ENCODE data around the gene ATP1B1. TPM values are rescaled to one million over a fixed set of nuclear protein-coding genes. Genes with fewer than 3 reads are reported as not detected.
A peak's percentile ranks its signal among the peaks of the same experiment; 100 is the strongest.

Gene ATP1B1
- total and polyA plus RNA-seq, 2 experiments from 2014 or later: 51.0 to 73.4 TPM

GRCh38 chr1:169115891-169116585, 9.5 kb downstream of the ATP1B1 start:
- TF ChIP-seq ZNF114 (CRISPR knock-in tag; IDR thresholded peaks at IDR 0.05) (no peak), CREB1 (CRISPR knock-in tag; IDR thresholded peaks at IDR 0.05; ENCODE audit: low read depth) (no peak), CTCF (conservative IDR thresholded peaks at IDR 0.05; ENCODE audit: low read depth in 2 of 2) (no peak), EZH2 (IDR thresholded peaks at IDR 0.05; ENCODE audit: low read depth, unreplicated experiment) (no peak), STAT1 (IDR thresholded peaks at IDR 0.05; ENCODE audit: unreplicated experiment) (no peak), NANOG (IDR thresholded peaks at IDR 0.05; ENCODE audit: borderline replicate concordance) (no peak), JUNB (IDR thresholded peaks at IDR 0.05; ENCODE audit: unreplicated experiment) (no peak)
- DNase-seq (ENCODE audit: low spot score): peak; percentile 37
- Histone ChIP-seq H3K27ac (ENCODE audit: low read depth) (no peak overlapping the region), H3K27me3 (ENCODE audit: insufficient read depth) (no peaks in the 10 kb centered on the region), H3K4me3 (no peak overlapping the region), H3K4me2 (no peak overlapping the region), H3K9me2 (ENCODE audit: insufficient read depth) (no peaks in the 10 kb centered on the region), H3F3A (replicated peaks; ENCODE audit: low read depth) (no peaks in the 10 kb centered on the region), H4K20me1 (replicated peaks; ENCODE audit: insufficient read depth) (peaks cover 6% of the 10 kb centered on the region), H2AFZ (no peak overlapping the region), H3K4me1 (ENCODE audit: insufficient read depth) (peaks cover 22% of the 10 kb centered on the region), H3K36me3 (ENCODE audit: insufficient read depth) (peaks cover 24% of the 10 kb centered on the region), H3K79me2 (replicated peaks; ENCODE audit: insufficient read depth) (peaks cover 78% of the 10 kb centered on the region)
- Mint-ChIP-seq H3K27me3 (ENCODE audit: insufficient read depth, low read depth, poor library complexity) (peaks cover 6% of the 10 kb centered on the region), H3K27ac (peak overlapping the region; percentile 64), H3K4me1 (peaks cover 24% of the 10 kb centered on the region), H3K36me3 (ENCODE audit: low read depth) (peaks cover 56% of the 10 kb centered on the region), H3K9me3 (no peaks in the 10 kb centered on the region), H3K4me3 (no peak overlapping the region)
- ATAC-seq: peak; percentile 17; the same call in 1 of the 3 replicates

GRCh38 chr1:169117014-169117413, 10.5 kb downstream of the ATP1B1 start:
- no peak overlapping the region for H3K4me3 ChIP-seq
- Mint-ChIP-seq H3K9me3 (no peaks in the 10 kb centered on the region), H3K27me3 (ENCODE audit: insufficient read depth, low read depth, poor library complexity) (peaks cover 6% of the 10 kb centered on the region), H3K27ac (no peak overlapping the region), H3K4me3 (no peak overlapping the region), H3K36me3 (ENCODE audit: low read depth) (peaks cover 51% of the 10 kb centered on the region), H3K4me1 (peaks cover 24% of the 10 kb centered on the region)
- ATAC-seq: no peak
- no peaks in the 10 kb centered on the region for H3K9me2 ChIP-seq (ENCODE audit: insufficient read depth)
- peaks cover 78% of the 10 kb centered on the region for H3K79me2 ChIP-seq (replicated peaks; ENCODE audit: insufficient read depth)
- H3F3A ChIP-seq (replicated peaks; ENCODE audit: low read depth): no peaks in the 10 kb centered on the region
- H3K4me1 ChIP-seq (ENCODE audit: insufficient read depth): peaks cover 19% of the 10 kb centered on the region
- peaks cover 6% of the 10 kb centered on the region for H4K20me1 ChIP-seq (replicated peaks; ENCODE audit: insufficient read depth)
- H3K36me3 ChIP-seq (ENCODE audit: insufficient read depth): peaks cover 14% of the 10 kb centered on the region
- H3K27ac ChIP-seq (ENCODE audit: low read depth): no peak overlapping the region
- no peak overlapping the region for H3K4me2 ChIP-seq
- no peak overlapping the region for H2AFZ ChIP-seq
- TF ChIP-seq CTCF (conservative IDR thresholded peaks at IDR 0.05; ENCODE audit: low read depth in 2 of 2) (no peak), STAT1 (IDR thresholded peaks at IDR 0.05; ENCODE audit: unreplicated experiment) (no peak), EZH2 (IDR thresholded peaks at IDR 0.05; ENCODE audit: low read depth, unreplicated experiment) (no peak), POLR2AphosphoS5 (IDR thresholded peaks at IDR 0.05; ENCODE audit: low read depth) (no peak), REST (IDR thresholded peaks at IDR 0.05; ENCODE audit: unreplicated experiment) (no peak)
- no peak for DNase-seq (ENCODE audit: low spot score)
- H3K27me3 ChIP-seq (ENCODE audit: insufficient read depth): no peaks in the 10 kb centered on the region

All from GM23338 (cell line).